DMS 273 (cell line): ENCODE results near the gene DYSF.
"Not testable (repeated sequence)": the region's sequence is repeated elsewhere in the genome, so short reads cannot be mapped to it uniquely, and the experiment has no call there.

ENCODE experiments used
- DNase-seq: peaks from one replicate; lab custom pipeline; 2025; ENCODE audit not compliant: unreplicated experiment; lab: John Stamatoyannopoulos, UW

The DYSF gene

DNA sequence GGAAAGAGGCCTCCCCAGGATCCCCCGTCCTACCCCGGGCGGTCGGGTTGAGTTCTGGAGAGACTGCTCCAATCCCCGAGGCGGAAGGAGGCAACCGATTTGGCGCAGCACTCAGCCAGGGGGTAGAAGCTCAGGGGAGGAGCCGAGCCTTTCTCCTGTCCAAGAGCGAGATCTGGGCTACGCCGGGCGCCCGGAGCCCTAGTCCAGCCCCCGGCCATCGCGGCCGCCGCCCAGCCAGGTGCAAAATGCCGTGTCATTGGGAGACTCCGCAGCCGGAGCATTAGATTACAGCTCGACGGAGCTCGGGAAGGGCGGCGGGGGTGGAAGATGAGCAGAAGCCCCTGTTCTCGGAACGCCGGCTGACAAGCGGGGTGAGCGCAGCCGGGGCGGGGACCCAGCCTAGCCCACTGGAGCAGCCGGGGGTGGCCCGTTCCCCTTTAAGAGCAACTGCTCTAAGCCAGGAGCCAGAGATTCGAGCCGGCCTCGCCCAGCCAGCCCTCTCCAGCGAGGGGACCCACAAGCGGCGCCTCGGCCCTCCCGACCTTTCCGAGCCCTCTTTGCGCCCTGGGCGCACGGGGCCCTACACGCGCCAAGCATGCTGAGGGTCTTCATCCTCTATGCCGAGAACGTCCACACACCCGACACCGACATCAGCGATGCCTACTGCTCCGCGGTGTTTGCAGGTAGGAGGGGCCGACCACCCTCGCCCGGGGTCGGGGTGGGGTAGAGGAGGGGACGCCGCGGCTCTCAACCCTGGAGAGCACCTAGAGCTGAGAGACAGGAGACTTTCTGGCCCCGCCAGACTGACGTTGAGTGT, at the start of gene DYSF:
DYSF (plus strand) TSS at position 158 of the 817 bp plus-strand sequence.
- DNase-seq, result peak; percentile 66

DNA sequence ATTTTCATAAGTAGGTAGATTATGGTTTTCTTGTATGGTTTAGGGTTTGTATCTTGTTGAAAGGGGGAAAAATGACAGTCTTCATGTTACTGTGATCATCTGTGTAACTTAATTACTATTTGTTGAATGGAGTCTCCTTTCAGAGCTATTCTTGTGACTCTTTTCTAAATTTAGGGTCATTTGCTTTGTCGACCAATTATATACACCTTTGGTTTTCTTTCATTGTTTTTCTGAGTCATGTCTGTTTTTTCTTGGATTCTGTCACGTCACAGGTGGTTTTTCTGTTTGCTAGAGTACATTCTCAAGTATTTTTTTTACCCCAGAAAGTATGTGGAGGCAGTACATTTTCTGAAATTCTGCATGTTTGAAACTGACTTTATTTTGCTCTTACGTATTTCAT, 43.8 kb upstream of the DYSF start:
- DNase-seq, result no peak

DNA sequence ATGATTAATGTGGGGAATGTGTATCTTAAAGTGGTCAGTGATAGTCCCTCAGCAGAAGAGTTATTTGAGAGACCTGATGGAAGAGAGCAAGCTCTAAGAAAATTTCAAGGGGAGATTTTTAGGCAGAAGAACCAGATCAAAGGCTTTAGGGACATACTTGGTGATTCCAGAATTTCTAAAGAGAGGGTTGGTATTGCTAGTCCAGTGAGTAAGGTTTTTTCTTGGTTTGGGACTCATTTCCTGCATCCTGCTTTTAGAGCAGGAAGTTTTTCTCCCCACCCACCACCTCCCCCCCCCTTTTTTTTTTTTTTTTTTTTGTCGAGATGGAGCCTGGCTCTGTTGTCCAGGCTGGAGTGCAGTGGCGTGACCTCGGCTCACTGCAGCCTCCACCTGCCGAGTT, 42.7 kb upstream of the DYSF start:
- no peak for DNase-seq

DNA sequence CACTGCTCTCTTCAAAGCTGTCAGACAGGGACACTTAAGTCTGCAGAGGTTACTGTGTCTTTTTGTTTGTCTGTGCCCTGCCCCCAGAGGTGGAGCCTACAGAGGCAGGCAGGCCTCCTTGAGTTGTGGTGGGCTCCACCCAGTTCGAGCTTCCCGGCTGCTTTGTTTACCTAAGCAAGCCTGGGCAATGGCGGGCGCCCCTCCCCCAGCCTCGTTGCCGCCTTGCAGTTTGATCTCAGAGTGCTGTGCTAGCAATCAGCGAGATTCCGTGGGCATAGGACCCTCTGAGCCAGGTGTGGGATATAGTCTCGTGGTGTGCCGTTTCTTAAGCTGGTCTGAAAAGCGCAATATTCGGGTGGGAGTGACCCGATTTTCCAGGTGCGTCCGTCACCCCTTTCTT, 36.5 kb upstream of the DYSF start:
- DNase-seq, result not testable (repeated sequence)

DNA sequence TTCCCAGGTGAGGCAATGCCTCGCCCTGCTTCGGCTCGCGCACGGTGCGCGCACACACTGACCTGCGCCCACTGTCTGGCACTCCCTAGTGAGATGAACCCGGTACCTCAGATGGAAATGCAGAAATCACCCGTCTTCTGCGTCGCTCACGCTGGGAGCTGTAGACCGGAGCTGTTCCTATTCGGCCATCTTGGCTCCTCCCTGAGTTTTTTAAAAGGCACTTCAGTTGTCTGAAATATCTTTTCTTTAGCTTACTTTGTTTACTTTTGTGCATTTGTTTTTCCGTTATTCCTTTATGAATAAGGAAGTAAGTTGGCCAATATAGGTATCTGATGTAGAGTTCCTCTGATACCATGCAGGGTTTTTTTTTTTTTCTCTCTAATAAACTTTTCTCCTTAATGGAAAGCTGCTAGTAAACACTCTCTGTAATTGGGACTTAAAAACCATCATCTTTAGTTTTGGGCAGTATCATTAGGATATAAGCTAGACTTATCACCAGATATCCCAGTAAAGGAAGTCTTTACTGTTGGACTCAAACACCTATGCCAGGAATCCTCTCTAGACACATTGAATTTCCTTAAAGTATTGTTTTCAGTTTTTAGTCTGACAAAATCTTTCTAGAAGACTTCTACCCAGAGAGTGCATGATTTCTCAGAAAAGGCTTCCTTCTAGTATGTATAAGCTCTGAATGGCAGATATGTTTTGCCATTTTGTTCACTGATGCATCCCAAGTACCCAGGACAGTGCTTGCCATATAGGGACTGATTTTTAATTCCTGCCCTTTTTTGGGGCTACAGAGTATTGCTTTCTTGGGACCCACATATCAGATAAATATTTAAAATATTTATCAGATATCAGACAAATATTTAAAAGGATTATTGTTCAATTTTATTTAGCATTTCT, 35.8 kb upstream of the DYSF start:
- no peak for DNase-seq

DNA sequence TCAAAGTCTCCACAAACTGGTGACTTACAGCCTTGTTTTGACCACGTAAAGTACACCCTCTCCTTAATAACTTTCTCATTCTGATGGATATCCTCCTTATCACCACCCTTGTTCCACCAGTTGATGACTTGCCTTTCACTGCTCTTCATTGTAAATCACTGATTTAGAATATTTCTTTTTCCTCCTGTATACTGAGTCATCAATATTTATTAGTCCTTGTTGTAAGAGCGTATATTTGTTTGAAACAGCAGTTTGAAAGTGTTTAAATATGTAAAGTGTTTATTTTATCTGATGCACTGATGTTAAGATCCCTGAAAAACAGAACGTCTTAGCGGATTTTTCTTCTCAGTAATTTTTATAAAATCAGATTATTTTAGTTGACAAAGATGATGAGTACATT, 34.2 kb upstream of the DYSF start:
- DNase-seq, result no peak

DNA sequence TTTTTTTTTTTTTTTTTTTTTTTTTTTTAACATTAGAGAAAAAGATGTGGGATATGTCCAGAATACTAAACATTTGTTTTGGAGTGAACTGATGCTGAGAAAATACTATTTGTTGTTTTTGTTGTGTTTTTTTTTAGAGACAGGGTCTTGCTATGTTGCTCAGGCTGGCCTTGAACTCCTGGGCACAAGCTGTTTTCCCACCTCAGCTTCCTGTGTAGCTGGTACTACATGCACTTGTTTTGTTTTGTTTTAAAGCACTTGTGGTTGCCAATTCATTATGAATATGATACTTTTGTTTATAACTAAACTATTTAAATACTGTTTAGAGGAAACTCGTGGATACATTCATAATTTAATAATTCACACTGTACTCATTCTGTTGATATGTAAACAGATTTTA, 33.4 kb upstream of the DYSF start:
- no peak for DNase-seq

DNA sequence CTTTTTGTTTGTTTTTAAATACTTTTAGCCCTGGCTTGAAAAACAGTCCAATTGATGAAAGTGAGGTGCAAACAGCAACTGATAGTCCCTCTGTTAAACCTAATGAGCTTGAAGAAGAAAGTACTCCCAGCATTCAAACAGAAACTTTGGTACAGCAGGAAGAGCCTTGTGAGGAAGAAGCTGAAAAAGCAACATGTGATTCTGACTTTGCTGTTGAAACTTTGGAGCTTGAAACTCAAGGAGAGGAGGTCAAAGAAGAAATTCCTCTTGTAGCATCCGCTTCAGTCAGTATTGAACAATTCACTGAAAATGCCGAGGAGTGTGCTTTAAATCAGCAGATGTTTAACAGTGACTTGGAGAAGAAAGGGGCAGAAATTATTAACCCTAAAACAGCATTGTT, 30.6 kb upstream of the DYSF start:
- DNase-seq, result no peak

DNA sequence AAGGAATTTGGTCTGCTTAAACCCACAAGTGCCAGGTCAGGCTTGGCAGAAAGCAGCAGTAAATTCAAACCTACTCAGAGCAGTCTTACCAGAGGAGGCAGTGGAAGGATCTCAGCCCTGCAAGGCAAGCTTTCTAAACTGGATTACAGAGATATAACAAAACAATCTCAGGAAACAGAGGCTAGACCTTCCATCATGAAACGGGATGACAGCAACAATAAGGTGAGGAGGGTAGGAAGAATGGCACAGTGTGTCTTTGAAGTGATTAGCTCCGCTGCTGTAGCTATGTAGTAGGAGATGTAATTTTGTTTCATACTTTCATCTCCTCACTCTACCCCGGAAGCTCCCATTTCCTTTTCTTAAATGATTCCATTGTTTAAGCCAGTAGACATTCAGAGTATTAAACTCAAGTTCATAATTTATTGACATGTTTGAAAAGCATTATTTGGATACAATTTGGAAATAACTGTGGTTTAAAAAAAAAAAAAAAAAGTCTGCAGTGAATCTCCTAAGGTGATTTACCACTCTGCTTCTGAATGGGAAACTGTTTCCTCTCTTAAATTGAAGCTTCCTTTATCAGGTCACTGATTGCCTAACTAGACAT, 29.4 kb upstream of the DYSF start:
- DNase-seq, result no peak

DNA sequence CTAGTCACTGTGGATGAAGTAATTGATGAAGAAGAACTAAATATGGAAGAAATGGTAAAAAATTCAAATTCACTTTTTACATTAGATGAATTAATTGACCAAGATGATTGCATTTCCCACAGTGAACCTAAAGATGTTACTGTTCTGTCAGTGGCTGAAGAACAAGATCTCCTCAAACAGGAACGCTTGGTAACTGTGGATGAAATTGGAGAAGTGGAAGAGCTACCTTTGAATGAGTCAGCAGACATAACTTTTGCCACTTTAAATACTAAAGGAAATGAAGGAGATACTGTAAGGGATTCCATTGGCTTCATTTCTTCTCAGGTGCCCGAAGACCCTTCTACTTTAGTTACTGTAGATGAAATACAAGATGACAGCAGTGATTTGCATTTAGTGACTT, 26.6 kb upstream of the DYSF start:
- no peak for DNase-seq

DNA sequence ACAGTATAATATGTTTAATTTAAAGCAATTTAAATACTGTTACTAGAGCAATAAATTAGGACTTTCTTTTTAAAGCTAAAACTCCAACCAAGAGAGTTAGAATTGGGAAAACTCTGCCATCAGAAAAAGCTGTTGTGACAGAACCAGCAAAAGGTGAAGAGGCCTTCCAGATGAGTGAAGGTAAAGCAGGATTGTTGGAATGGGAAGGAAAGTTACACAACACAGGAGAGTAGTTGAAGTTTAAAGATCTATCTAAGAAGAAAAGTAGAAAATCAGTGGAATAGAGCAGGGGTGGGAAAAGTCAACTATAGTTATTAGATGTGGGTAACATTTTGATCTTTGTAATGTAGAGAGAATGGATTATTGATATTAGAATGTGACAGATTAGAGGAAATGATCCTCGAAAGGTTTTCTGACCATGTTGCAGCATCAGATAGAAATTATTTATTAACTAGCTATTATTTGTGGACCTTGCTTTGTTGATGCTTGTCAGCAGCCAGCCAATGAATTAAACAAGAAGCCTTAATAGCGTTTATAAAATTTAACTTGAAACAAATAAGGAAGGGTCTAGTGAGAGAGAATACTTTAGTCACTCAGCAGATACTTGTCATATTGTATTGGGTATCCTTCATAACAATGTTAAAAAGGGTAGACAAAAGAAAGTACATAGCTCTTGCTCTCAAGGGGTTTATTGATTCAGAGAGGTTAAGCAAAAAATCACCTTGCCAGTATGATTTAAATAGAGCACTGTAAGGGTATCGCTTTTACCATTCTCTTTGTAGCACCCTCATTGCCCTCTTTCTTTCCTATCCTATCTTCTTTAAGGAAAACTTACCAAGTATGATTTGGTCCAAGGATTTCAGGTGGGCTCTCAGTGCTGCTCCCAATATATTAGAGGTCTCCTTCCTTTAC, 24.6 kb upstream of the DYSF start:
- no peak for DNase-seq

DNA sequence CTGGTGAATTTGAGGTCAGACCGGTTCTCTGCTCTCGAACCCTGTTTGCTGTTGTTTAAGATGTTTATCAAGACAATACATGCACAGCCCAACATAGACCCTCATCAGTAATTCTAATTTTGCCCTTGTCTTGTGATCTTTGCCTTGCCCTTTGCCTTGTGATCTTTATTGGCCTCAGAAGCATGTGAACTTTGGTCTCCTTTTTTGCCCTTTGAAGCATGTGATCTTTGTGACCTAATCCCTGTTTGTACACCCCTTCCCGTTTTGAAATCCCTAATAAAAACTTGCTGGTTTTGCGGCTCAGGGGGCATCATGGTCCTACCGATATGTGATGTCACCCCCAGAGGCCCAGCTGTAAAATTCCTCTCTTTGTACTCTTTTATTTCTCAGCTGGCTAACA, 8.2 kb upstream of the DYSF start:
- not testable (repeated sequence) for DNase-seq

DNA sequence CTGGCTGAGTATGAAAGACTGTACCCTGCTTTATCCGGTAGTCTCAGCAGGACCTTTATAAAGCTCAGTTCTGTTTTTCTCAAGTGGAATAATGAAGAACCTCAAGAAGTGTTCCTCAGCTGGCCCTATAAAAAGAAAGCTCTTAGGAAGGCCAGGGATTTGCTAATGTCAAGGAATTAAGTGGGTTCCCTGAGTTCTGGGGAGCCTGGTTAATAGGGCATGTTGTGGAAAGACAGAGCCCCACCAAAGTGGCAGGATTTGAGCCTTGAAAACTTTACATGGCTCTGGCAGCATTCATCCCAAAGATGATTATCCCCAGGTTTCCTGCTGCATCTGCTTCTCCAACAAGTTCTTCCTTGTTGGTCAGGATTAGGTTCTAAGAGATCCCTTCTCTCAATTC, 6.9 kb upstream of the DYSF start:
- DNase-seq, result no peak

DNA sequence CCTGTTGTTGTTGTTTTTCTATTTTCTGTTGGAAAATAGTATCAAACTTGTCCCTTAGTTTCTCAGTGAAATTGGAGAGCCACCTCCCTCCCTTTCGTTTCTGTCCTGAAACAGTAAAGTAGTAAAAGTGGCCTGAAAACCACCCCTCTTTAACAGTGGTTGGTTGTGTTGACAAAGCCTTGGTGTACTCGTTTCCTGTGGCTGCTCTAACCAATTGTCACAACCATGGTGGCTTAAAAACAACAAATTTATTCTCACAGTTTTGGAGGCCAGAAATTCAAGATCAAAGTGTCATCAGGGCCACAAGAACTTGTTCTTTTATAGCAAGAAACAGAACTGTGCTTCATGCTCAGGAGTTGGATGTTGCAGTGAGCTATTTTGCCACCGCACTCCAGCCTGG, 4.0 kb upstream of the DYSF start:
- DNase-seq, result no peak

DNA sequence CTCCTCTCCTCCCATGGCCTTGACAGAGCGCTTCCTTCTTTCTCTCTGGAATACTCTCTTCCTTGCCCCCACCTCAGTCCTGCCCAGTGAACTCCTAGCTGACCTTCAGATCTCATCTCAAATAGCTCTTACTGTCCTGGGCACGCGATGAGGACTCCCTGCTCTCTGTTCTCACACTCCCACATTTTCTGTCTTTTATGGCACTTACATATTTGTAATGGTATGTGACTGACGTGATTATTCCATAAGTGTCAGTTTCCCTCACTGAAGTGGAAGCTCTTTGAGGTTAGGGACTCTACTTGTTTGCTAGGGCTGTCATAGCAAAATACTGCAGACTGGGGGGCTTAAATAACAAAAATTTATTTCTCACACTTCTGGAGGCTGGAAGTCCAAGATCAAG, 1.7 kb upstream of the DYSF start:
- DNase-seq, result no peak

DNA sequence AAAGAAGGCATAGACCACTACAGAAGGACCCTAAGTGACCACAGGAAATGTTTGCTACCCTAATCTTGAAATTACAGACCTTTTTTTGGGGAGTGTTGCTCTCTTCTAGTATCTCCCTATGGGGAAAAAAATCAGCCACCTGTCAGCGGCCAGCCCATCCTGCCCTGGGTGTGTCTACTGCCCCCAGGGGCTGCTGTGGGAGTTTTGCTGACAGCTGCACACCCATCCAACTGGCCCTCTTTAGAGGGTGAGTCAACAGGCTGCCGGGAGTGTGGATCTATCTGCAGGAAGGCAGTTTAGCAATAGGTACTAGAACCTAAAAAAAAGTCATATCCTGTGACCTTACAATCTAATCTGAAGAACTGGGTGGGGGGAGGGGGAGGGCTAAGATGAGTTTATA, 796 bp upstream of the DYSF start:
- DNase-seq, result peak; percentile 78

DNA sequence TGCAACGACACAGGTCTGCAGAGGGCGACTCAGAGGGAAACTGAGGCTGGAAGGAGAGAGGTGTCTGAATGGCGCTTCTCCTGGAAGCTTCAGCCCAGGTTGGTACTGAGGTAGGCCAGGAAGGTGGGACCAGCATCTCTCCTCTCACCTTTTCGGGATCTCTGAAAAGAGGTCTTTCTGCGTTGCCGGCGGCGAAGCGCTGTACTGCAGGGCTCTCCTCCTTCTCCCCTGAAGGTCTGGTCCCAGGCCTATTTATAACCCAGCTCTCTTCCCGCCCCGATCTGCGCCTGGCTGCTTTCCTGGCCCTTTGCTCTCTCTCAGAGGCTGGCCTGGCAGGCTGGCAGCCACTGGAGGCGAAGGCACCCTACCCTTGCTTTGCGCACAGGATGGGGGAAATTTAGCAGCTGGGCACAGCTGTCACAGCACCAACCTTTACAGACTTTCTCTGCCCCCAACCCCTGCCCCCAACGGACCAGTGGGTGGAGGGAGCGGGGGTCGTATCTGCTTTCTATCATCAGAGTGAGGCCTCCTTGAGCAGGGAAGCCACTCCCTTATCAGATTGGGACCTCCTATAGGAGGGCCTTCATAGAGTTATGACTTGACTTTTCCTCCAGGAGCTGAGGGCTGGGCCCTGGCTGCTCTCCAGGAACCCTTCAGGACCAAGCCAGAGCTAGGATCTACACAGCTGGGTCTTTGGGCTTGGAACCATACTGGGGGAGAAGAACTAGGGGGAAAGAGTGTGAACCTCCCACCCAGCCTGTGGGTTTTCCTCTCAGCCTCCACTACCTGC, 1.1 kb downstream of the DYSF start:
- DNase-seq, result no peak

DNA sequence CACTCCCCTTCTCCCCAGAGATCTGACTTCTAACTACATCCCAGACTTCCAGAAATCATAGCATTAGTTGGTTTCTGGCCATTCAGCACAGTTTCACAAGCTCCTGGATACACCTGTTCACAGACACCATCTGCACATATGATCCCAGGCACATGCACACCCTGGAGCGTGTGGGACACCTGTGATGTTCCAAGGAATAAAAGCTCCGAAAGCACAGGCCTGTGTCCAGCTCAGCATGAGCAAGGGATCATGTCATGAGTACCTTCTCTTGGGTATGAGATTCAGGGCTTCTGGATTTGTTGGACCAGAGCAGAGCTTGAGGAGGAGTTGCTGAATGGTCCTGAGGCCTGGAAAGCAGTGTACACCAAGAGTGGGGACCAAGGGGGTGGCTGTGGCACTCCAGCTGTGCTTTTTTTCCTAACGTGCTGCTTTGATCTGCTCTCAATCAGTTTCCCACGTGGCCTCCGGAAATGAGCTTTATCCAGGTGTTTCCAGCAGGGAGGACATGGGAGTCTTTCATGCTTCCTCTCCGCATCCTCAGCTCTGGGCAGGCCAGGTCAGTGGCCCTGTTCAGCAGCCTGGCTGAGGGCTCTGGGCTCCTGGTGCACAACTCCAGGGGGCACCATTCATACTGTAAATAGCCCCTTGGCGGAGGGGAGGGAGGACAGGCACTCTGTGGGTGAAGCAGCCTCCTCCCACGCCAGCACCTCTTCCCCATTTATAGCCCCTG, 1.8 kb downstream of the DYSF start:
- DNase-seq, result no peak
